ENCODE data around the gene MCC.

DNA sequence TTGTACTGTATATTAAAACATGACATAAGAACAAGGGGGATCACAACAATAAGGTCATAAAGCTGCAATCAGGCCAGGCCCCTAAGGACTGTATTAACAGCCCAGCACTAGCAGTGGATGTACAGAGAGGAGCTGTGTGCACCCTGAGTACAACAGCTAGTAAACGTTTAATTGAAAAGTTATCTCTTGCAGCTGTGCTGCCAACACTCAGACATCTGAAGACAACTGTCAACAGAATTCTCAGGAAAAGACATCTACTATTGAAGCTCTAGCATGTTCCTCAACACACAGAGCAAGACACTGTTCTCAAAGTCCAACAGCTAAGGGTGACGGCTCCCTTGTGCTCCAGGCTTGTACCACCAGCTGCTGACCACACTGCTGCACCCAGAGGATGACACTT lies 312.1 kb downstream of the MCC start:
- TF ChIP-seq, protein P1, sequence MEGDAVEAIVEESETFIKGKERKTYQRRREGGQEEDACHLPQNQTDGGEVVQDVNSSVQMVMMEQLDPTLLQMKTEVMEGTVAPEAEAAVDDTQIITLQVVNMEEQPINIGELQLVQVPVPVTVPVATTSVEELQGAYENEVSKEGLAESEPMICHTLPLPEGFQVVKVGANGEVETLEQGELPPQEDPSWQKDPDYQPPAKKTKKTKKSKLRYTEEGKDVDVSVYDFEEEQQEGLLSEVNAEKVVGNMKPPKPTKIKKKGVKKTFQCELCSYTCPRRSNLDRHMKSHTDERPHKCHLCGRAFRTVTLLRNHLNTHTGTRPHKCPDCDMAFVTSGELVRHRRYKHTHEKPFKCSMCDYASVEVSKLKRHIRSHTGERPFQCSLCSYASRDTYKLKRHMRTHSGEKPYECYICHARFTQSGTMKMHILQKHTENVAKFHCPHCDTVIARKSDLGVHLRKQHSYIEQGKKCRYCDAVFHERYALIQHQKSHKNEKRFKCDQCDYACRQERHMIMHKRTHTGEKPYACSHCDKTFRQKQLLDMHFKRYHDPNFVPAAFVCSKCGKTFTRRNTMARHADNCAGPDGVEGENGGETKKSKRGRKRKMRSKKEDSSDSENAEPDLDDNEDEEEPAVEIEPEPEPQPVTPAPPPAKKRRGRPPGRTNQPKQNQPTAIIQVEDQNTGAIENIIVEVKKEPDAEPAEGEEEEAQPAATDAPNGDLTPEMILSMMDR (conservative IDR thresholded peaks at IDR 0.05) = no peak
- no peak for TF ChIP-seq ZFX (IDR thresholded peaks at IDR 0.05)
